Endothelial cell of umbilical vein (primary cell): ENCODE measurements around the gene FAM237A.

Experiments used
- EZH2 ChIP-seq: IDR thresholded peaks from 2 replicates; pipeline ENCODE4 v1.6.1; 2012; ENCODE audit warnings: borderline replicate concordance, low read depth, mild to moderate bottlenecking, moderate library complexity, low read length, inconsistent platforms; ENCODE audit not compliant: severe bottlenecking
- MYC ChIP-seq: IDR thresholded peaks from one replicate; pipeline ENCODE4 v1.6.1; 2011; ENCODE audit warnings: mild to moderate bottlenecking, low read depth, low read length
- POLR2A ChIP-seq: IDR thresholded peaks from 2 replicates; pipeline ENCODE4 v1.6.1; 2012; ENCODE audit warnings: low read depth, mild to moderate bottlenecking, control low read depth, low read length
- POLR2AphosphoS5 ChIP-seq: IDR thresholded peaks from 2 replicates; pipeline ENCODE4 v1.6.1; 2012; ENCODE audit warnings: low read depth, mild to moderate bottlenecking, control low read depth, low read length, moderate library complexity; ENCODE audit not compliant: insufficient read depth
- TF ChIP-seq, protein P1 (sequence below), 2 donors: IDR thresholded peaks; 1 replicate in 1 of 2; 2 replicates in 1 of 2; pipeline ENCODE4 v1.5.1; 2011; ENCODE audit warnings: low read length in 2 of 2, mild to moderate bottlenecking in 2 of 2, moderate library complexity in 2 of 2, control low read depth in 1 of 2, inconsistent platforms in 1 of 2, low read depth in 1 of 2; ENCODE audit not compliant: insufficient read depth in 1 of 2; ENCODE audit errors: extremely low read depth in 1 of 2
- TF ChIP-seq, protein P2 (sequence below): IDR thresholded peaks from 2 replicates; pipeline ENCODE4 v1.6.1; 2011; ENCODE audit not compliant: insufficient read depth, insufficient read length

DNA sequence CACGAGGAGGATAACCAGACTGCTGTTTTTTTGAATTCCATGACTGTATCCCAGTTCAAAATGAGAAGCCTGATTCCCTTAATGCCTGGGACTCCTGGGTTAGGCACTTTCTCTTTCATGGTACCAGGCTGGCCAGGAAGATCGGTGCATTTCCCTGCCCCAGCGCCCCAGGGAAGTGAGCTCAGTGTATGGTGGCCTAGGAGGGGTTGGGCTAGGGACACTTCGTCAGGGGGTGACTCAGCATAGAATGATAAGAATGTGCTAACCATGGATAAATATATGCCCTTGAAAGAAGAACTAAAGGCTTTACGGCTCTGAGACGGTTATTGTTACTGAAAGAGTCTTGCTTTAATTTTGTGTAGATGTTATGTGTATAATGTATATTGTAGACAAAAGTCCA, 27.5 kb upstream of the FAM237A start:
- TF ChIP-seq POLR2A, result no peak
- TF ChIP-seq, protein P1, sequence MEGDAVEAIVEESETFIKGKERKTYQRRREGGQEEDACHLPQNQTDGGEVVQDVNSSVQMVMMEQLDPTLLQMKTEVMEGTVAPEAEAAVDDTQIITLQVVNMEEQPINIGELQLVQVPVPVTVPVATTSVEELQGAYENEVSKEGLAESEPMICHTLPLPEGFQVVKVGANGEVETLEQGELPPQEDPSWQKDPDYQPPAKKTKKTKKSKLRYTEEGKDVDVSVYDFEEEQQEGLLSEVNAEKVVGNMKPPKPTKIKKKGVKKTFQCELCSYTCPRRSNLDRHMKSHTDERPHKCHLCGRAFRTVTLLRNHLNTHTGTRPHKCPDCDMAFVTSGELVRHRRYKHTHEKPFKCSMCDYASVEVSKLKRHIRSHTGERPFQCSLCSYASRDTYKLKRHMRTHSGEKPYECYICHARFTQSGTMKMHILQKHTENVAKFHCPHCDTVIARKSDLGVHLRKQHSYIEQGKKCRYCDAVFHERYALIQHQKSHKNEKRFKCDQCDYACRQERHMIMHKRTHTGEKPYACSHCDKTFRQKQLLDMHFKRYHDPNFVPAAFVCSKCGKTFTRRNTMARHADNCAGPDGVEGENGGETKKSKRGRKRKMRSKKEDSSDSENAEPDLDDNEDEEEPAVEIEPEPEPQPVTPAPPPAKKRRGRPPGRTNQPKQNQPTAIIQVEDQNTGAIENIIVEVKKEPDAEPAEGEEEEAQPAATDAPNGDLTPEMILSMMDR (IDR thresholded peaks at IDR 0.05; ENCODE audit: extremely low read depth in 1 of 2, insufficient read depth in 1 of 2, low read depth in 1 of 2, low read length in 2 of 2), result no peak
- TF ChIP-seq EZH2, result no peak
- TF ChIP-seq POLR2AphosphoS5, result no peak
- TF ChIP-seq, protein P2, sequence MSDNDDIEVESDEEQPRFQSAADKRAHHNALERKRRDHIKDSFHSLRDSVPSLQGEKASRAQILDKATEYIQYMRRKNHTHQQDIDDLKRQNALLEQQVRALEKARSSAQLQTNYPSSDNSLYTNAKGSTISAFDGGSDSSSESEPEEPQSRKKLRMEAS, result no peak
- no peak for TF ChIP-seq MYC
